Stimulated activated CD8-positive, alpha-beta memory T cell treated with anti-CD3 and anti-CD28 coated beads, Interleukin-7, amount 100 ng/mL, for 48 hours (primary cell): ENCODE results near the gene CAMKK1.
A peak's percentile ranks its signal among the peaks of the same experiment; 100 is the strongest.

Source experiments
- DNase-seq, 2 donors: peaks; one replicate each; pipeline ENCODE4 v3.0.0-alpha.2; 2020; ENCODE audit warnings: low read depth in 1 of 2; ENCODE audit errors: extremely low read depth in 1 of 2

Gene CAMKK1

DNA sequence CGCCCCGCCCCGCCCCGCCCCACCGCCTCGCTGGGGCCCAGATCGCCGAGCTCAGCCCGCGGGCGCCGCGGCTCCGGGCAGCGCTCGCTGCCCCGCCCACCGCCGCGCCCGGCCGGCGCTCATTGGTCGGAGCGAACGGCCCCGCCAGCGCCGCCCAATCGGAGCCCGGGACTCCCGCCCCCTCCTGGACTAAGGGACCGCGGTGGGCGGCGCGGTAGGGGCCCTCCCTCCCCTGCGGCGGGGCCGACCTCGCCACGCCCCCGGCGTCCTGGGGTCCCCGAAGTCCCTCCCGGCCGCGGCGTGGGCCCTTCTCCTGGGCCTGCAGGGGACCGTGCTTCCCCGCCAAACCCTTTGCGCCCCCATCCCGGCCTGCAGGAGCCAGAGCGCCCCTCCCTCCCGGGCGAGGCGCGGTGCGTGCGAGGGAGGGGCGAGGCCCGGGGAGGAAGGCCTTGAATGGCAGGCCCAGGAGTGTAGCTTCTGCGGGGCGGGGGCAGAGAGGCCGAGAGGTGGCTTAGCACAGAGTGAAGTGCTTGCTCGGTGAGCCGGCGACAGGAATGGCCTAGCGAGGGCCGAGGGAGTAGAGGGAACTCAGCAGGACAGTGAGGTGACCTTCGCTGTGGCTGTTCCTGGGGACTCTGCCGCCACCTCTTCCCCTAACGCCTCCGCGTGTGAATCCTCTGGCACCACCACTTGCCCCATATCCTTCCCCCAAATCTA, at the start of gene CAMKK1:
CAMKK1 (minus strand) TSS at position 51 of the 717 bp plus-strand sequence. CDS start 7,366 bp downstream, outside the sequence.
- DNase-seq = peak; percentile 84 to 87

DNA sequence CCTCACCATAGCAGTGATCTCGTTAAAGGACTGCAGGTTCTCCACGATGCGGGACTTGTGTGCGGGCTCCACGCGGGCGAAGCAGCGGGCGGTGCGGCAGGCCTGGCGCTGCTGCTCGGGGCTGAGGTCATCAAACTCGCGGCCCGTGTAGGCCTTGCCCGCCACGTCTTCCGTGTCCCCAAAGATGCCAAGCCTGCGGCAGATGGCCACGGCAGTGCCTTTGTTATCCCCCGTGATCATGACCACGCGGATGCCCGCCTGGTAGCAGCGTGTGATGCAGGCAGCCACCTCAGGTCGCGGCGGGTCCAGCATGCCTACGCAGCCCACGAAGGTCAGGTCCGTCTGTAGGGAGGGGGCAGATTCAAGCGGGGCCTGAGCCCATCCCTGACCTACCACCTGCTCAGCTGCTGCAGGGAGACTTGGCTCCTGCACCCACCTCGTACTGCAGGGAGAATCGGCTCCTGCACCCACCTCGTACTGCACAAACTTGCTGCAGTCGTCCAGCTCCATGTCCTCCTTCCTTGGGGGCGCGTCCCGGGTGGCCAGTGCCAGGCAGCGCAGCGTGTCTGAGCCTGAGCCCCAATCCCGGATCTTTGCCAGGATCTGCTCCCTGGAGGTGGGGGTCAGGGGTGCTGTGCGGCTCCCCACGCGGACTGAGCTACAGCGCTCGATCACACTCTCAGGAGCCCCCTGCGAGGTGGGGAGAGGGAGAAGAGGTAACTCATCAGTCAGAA, 48.3 kb upstream of the CAMKK1 start:
- DNase-seq = no peak

- no peak for DNase-seq
Observed at GRCh38 chr17:3937359-3937758, 44.5 kb upstream of the CAMKK1 start.

DNA sequence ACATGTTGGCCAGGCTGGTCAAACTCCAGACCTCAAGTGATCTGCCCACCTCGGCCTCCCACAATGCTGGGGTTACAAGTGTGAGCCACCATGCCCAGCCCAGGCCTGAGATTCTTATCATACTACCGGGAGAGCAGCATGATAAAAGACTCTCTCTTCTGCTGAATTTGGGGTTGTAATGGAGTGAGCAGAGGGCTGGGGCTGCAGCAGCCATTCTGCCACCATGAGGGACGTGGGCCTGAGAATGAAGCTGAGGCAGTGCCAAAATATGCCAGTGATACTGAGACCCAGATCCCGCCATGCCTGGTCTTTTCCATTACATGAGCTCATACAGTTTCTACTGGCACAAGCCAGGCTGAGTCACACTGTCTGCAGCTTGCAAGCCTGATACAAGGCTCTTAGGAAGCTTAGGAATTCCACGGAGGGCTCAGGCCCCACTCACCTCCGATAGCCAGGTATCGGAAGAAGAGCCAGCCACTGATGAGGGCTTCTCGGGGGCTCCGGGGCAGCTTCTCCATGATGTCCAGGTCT, 43.0 kb upstream of the CAMKK1 start:
- DNase-seq = no peak

GRCh38 chr17:3935140-3935542, 42.3 kb upstream of the CAMKK1 start:
- DNase-seq = no peak

- DNase-seq = no peak
Observed at GRCh38 chr17:3929764-3930163, 36.9 kb upstream of the CAMKK1 start.

- no peak for DNase-seq
Observed at GRCh38 chr17:3929181-3929580, 36.3 kb upstream of the CAMKK1 start.

DNA sequence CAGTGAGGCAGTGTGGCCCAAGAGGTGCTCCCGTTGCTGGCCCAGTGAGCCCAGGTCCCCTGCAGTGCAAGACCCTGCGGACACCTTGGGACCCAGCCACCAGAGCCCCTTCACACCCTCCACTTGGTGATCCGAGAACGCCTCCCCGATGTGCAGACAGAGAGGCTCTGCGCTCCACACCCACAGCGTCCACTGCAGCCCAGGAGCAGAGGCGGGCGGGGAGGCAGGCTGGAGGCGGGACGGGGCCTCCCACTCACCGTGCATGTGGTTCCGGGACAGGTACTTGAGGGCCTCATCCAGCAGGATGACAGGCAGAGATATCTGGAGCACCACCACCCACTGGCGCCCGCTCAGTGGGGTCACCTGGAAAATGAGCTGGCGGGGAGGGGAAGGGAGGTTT, 35.6 kb upstream of the CAMKK1 start:
- no peak for DNase-seq

- DNase-seq = no peak
Observed at GRCh38 chr17:3927628-3928340, 34.9 kb upstream of the CAMKK1 start.

DNA sequence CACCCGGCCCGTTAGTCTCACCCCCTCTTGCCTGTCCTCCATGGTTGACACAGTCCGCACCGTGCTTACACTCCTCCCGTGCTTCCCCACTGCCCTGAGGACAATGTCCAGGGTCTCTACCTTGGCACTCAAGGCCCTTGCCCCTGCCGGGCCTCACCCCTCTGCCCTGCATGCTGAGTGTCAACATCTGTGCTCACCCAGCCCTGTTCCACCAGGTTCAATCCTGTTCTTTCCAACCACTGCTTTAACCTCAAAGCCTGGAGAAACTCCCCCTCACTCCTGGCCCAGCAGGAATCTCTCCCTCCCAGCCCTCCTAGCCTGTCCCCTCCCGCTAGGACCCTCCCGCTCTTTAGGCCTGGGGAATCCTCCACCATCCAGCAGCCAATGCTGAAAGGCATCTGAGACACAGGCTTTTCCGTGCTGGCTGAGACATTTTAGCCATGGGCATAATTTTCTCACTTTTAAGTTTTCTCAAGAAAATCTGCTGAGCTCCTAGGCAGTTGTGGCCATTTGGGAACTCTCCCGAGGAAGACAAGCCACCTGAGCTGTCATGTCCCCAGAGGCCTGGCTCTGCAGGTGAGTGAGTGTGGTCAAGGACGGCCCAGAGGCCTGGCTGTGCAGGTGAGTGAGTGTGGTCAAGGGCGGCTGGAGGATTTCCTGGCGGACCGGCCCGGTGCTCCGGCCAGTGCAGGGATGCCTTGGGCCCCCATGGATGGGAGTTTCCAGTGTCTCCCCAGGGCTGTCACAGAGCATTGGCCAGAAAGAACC, 34.2 kb upstream of the CAMKK1 start:
- no peak for DNase-seq

DNA sequence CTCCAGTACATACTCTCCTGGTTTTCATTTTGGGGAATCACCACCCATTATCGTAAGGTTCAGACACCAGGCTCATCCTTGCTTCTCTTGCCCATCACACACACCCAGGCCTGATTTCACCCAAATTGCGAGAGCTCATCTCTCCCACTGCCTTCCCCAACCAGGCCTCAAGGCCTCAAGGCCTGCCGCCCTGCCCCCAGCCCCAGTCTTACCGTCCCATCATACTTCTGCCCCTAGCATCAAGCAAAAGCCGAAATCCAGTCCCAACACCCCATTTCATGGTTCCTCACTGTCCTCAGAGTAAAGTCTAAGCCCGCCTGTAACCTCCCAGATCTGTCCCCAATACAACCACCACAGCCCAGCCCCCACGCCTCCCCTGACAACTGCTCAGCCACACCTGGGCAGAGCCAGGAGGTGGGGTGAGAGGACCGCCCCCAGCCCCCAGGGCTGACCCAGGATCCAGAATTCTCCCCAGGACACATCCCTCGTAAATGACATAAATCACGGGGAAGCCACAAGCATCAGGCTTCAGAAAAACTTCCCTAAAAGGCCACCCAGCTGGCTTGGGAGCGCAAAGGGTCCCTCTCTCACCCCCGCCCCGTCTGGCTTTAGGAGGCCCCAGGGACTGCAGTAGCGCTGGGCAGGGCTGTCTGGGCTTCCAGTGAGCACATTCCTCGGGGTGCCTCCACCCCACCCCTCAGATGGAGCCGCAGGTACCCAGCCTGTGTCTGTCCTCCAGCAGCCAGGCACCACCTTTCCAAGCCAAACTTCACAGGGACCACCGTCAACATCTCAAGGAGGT, 33.0 kb upstream of the CAMKK1 start:
- DNase-seq = no peak

DNA sequence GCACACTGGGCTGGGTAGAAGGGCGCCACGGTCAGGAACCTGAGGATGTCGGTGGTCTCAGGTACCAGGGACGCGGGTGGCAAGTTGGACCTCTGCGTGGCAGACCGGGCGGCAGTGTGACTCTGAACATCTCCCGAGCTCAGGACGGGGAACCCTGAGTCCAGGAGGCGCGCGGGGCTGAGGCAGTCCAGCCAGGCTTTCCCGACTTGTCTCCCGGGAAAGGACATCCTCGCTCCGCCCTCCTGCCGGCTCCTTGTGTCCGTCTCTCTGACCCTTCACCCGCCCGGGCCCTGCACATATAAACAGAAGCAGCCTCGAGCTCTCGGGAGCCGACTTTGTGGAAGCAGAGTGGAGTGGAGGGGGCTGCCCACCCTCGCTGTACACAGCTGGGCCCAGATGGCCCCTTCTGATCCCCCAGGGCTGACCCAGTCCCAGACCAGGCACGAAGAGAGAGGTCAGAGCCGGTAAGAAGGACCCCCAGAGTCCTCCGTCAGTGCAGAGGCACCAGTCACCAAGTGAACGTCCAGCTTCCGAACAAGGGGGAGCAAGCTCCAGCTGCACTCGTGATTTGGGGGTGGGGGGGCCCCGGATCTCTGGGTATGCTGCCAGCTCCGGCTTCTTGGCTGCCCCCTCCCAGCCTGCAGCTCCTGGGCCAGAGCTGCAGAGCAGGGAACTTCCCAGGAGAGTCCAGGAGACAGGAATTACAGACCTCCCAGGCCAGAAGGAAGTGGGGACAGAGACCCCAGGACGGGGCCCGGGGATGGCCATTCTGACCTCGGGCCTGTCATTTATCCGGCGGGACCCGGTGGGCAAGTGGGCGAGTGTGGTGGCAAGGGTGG, 31.9 kb upstream of the CAMKK1 start:
- no peak for DNase-seq

- no peak for DNase-seq
Observed at GRCh38 chr17:3923466-3924190, 30.8 kb upstream of the CAMKK1 start.

DNA sequence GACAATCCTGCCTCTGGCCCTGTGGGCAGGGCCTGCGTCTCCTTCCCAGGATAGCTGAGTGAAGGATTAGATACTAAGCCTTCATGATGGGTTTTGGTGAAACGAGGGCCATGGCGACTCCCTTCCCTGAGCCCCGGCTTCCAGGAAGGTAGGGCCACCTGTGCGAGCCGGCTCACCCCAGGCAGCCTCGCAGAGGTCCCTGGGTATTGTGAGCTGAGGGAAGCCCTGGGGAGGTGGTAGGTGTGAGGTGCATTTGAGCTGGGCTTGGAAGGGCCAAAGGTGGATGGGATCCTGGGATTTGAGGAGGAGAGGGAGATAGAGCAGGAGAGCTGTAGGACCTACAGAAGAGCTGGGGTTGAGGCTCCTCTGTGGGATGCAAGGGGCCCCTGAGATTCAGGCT, 29.9 kb upstream of the CAMKK1 start:
- no peak for DNase-seq

GRCh38 chr17:3921502-3922319, 28.9 kb upstream of the CAMKK1 start:
- DNase-seq = no peak

- DNase-seq = no peak
Observed at GRCh38 chr17:3921006-3921405, 28.2 kb upstream of the CAMKK1 start.

- DNase-seq = no peak
Observed at GRCh38 chr17:3919123-3919624, 26.3 kb upstream of the CAMKK1 start.
